Measurements from ENCODE around the gene SARNP. TPM values are rescaled to one million over a fixed set of nuclear protein-coding genes. Genes with fewer than 3 reads are reported as not detected.
A peak's percentile ranks its signal among the peaks of the same experiment; 100 is the strongest.

The SARNP gene
- total and polyA plus RNA-seq, 9 of the 15 experiments (the other 6 are each of a cell fraction or from before 2014, with no cell fraction given) = 70.1 to 400 (median 198) TPM

DNA sequence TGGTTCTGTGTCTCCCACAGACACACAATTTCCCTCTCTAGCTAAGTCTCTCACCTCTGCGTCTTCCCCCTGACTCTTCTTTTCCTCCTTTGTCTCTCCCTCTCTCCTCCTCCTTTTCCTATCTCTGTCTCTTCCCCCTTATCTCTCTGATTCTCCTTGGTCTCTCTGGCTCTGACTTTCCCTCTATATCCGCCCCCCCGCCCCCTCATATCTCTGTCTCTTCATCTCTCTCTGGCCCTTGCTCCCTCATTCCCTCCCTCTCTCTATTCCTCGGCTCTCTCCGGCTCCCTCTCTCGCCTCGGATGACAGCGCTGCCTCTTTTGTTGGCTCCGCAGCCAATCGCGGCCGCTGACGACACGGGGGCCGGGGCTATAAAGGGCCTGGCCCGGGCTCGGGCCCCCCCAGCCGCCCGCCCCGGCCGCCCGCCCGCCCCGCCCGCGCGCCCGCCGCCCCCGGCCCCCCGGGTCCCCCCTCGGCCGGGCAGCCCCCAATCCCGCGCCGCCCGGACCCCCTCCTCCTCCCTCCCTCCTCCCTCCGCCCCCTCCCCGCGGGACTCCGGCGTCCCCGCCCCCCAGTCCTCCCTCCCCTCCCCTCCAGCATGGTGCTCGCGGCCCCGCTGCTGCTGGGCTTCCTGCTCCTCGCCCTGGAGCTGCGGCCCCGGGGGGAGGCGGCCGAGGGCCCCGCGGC, 74.7 kb downstream of the SARNP start, which contains the start of gene GDF11 (continued):
- no peak for TF ChIP-seq HEY1 (CRISPR knock-in tag; IDR thresholded peaks at IDR 0.05; ENCODE audit: borderline replicate concordance)
- no peak for TF ChIP-seq ZNF3 (CRISPR knock-in tag; IDR thresholded peaks at IDR 0.05)
- no peak for TF ChIP-seq SRSF7 (optimal IDR thresholded peaks at IDR 0.05; ENCODE audit: low read depth, low read length)
- TF ChIP-seq THRAP3 (IDR thresholded peaks at IDR 0.05; ENCODE audit: borderline replicate concordance) = peak; percentile 72; the same call in 1 of the 2 replicates
- peak in 1 of 2 experiments; percentile 82; a peak in 2 of 4 replicates for TF ChIP-seq RCOR1 (IDR thresholded peaks at IDR 0.05; ENCODE audit: borderline replicate concordance in 1 of 2, low read depth in 2 of 2, low read length in 2 of 2)
- TF ChIP-seq BRD9 (IDR thresholded peaks at IDR 0.05; ENCODE audit: low read depth, partially characterized antibody) = peak; percentile 80
- TF ChIP-seq L3MBTL2 (IDR thresholded peaks at IDR 0.05) = no peak
- no peak for TF ChIP-seq ZNF263 (CRISPR knock-in tag; IDR thresholded peaks at IDR 0.05; ENCODE audit: borderline replicate concordance)
- no peak for TF ChIP-seq ZNF174 (CRISPR knock-in tag; IDR thresholded peaks at IDR 0.05)
- TF ChIP-seq ZNF165 (CRISPR knock-in tag; IDR thresholded peaks at IDR 0.05; ENCODE audit: borderline replicate concordance) = no peak
- peak; percentile 59; the same call in 1 of the 2 replicates for TF ChIP-seq EP400 (IDR thresholded peaks at IDR 0.05)
- no peak for TF ChIP-seq ZNF551 (CRISPR knock-in tag; IDR thresholded peaks at IDR 0.05)
- TF ChIP-seq, protein P1, sequence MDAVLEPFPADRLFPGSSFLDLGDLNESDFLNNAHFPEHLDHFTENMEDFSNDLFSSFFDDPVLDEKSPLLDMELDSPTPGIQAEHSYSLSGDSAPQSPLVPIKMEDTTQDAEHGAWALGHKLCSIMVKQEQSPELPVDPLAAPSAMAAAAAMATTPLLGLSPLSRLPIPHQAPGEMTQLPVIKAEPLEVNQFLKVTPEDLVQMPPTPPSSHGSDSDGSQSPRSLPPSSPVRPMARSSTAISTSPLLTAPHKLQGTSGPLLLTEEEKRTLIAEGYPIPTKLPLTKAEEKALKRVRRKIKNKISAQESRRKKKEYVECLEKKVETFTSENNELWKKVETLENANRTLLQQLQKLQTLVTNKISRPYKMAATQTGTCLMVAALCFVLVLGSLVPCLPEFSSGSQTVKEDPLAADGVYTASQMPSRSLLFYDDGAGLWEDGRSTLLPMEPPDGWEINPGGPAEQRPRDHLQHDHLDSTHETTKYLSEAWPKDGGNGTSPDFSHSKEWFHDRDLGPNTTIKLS (IDR thresholded peaks at IDR 0.05; ENCODE audit: borderline replicate concordance, low read depth) = no peak
- TF ChIP-seq, protein P2, sequence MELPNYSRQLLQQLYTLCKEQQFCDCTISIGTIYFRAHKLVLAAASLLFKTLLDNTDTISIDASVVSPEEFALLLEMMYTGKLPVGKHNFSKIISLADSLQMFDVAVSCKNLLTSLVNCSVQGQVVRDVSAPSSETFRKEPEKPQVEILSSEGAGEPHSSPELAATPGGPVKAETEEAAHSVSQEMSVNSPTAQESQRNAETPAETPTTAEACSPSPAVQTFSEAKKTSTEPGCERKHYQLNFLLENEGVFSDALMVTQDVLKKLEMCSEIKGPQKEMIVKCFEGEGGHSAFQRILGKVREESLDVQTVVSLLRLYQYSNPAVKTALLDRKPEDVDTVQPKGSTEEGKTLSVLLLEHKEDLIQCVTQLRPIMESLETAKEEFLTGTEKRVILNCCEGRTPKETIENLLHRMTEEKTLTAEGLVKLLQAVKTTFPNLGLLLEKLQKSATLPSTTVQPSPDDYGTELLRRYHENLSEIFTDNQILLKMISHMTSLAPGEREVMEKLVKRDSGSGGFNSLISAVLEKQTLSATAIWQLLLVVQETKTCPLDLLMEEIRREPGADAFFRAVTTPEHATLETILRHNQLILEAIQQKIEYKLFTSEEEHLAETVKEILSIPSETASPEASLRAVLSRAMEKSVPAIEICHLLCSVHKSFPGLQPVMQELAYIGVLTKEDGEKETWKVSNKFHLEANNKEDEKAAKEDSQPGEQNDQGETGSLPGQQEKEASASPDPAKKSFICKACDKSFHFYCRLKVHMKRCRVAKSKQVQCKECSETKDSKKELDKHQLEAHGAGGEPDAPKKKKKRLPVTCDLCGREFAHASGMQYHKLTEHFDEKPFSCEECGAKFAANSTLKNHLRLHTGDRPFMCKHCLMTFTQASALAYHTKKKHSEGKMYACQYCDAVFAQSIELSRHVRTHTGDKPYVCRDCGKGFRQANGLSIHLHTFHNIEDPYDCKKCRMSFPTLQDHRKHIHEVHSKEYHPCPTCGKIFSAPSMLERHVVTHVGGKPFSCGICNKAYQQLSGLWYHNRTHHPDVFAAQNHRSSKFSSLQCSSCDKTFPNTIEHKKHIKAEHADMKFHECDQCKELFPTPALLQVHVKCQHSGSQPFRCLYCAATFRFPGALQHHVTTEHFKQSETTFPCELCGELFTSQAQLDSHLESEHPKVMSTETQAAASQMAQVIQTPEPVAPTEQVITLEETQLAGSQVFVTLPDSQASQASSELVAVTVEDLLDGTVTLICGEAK (IDR thresholded peaks at IDR 0.05) = peak; percentile 67
- TF ChIP-seq, protein P2 (CRISPR knock-in tag; IDR thresholded peaks at IDR 0.05) = no peak
- TF ChIP-seq CXXC5 (CRISPR knock-in tag; IDR thresholded peaks at IDR 0.05) = no peak; the same call in 1 of the 2 replicates
- TF ChIP-seq ARNT (IDR thresholded peaks at IDR 0.05) = peak; percentile 85 to 87; a peak in 3 of 4 replicates
- TF ChIP-seq BCL6 (CRISPR knock-in tag; IDR thresholded peaks at IDR 0.05) = no peak
- no peak for TF ChIP-seq SIRT6 (IDR thresholded peaks at IDR 0.05; ENCODE audit: low read depth, low read length)
- TF ChIP-seq POLR2AphosphoS2 (IDR thresholded peaks at IDR 0.05; ENCODE audit: low read length) = no peak

Data from K562 (cell line).